ENCODE results near the gene IDH3B. TPM values are rescaled to one million over a fixed set of nuclear protein-coding genes. Genes with fewer than 3 reads are reported as not detected.

Gene IDH3B
- total RNA-seq, 1 donor from 2014 or later: 116 TPM

- peaks cover 15% of the 10 kb centered on the region for H3K27me3 Mint-ChIP-seq (ENCODE audit: insufficient read depth)
- no peak overlapping the region for H3K4me3 Mint-ChIP-seq
- intact Hi-C loops (cut with micrococcal nuclease): no loop called here
- H3K36me3 Mint-ChIP-seq (ENCODE audit: low read depth): no peaks in the 10 kb centered on the region
- no peaks in the 10 kb centered on the region for H3K9me3 Mint-ChIP-seq
- DNase-seq (ENCODE audit: low spot score): no peak
- H3K27ac Mint-ChIP-seq: no peak overlapping the region
- no peaks in the 10 kb centered on the region for H3K4me1 Mint-ChIP-seq (ENCODE audit: low read depth)
These were observed 44.7 kb downstream of the IDH3B start for GRCh38 chr20:2619337-2619736.

- Mint-ChIP-seq H3K27ac (no peak overlapping the region), H3K36me3 (ENCODE audit: low read depth) (no peaks in the 10 kb centered on the region), H3K4me3 (no peak overlapping the region), H3K4me1 (ENCODE audit: low read depth) (no peaks in the 10 kb centered on the region), H3K27me3 (ENCODE audit: insufficient read depth) (peaks cover 15% of the 10 kb centered on the region), H3K9me3 (no peaks in the 10 kb centered on the region)
- intact Hi-C loops (cut with micrococcal nuclease): no loop called here
- DNase-seq (ENCODE audit: low spot score): no peak
These were observed 45.2 kb downstream of the IDH3B start for GRCh38 chr20:2618815-2619214.

- intact Hi-C loops (cut with micrococcal nuclease): no loop called here
- Mint-ChIP-seq H3K27ac (no peak overlapping the region), H3K27me3 (ENCODE audit: insufficient read depth) (peaks cover 11% of the 10 kb centered on the region), H3K4me3 (no peak overlapping the region), H3K4me1 (ENCODE audit: low read depth) (no peaks in the 10 kb centered on the region), H3K36me3 (ENCODE audit: low read depth) (no peaks in the 10 kb centered on the region), H3K9me3 (no peaks in the 10 kb centered on the region)
- no peak for DNase-seq (ENCODE audit: low spot score)
These were observed 46.8 kb downstream of the IDH3B start for GRCh38 chr20:2617099-2617714.

- Mint-ChIP-seq H3K27me3 (ENCODE audit: insufficient read depth) (peaks cover 14% of the 10 kb centered on the region), H3K27ac (no peak overlapping the region)
These were observed 47.4 kb downstream of the IDH3B start for GRCh38 chr20:2616634-2617033.

GRCh38 chr20:2612073-2612472 lies 51.9 kb downstream of the IDH3B start:
- no peak for DNase-seq (ENCODE audit: low spot score)
- intact Hi-C loops (cut with micrococcal nuclease): no loop called here
- peaks cover 2% of the 10 kb centered on the region for H3K36me3 Mint-ChIP-seq (ENCODE audit: low read depth)
- no peak overlapping the region for H3K4me3 Mint-ChIP-seq
- no peak overlapping the region for H3K27ac Mint-ChIP-seq
- H3K9me3 Mint-ChIP-seq: peaks cover 6% of the 10 kb centered on the region
- H3K27me3 Mint-ChIP-seq (ENCODE audit: insufficient read depth): peaks cover 12% of the 10 kb centered on the region
- H3K4me1 Mint-ChIP-seq (ENCODE audit: low read depth): no peaks in the 10 kb centered on the region

More at GRCh38 chr20:2616634-2617033, 47.4 kb downstream of the IDH3B start:
- H3K4me1 Mint-ChIP-seq (ENCODE audit: low read depth): no peaks in the 10 kb centered on the region
- DNase-seq (ENCODE audit: low spot score): no peak
- H3K9me3 Mint-ChIP-seq: no peaks in the 10 kb centered on the region
- no peaks in the 10 kb centered on the region for H3K36me3 Mint-ChIP-seq (ENCODE audit: low read depth)
- intact Hi-C loops (cut with micrococcal nuclease): no loop called here
- H3K4me3 Mint-ChIP-seq: no peak overlapping the region

- Mint-ChIP-seq H3K36me3 (ENCODE audit: low read depth) (peaks cover 2% of the 10 kb centered on the region), H3K4me1 (ENCODE audit: low read depth) (no peaks in the 10 kb centered on the region), H3K27ac (no peak overlapping the region), H3K9me3 (peaks cover 14% of the 10 kb centered on the region), H3K4me3 (no peak overlapping the region), H3K27me3 (ENCODE audit: insufficient read depth) (peaks cover 14% of the 10 kb centered on the region)
- intact Hi-C loops (cut with micrococcal nuclease): no loop called here
- DNase-seq (ENCODE audit: low spot score): no peak
These were observed 52.9 kb downstream of the IDH3B start for GRCh38 chr20:2610941-2611720.

GRCh38 chr20:2610326-2610725 lies 53.7 kb downstream of the IDH3B start:
- Mint-ChIP-seq H3K4me1 (ENCODE audit: low read depth) (no peaks in the 10 kb centered on the region), H3K9me3 (peaks cover 19% of the 10 kb centered on the region), H3K27ac (no peak overlapping the region), H3K36me3 (ENCODE audit: low read depth) (peaks cover 2% of the 10 kb centered on the region), H3K27me3 (ENCODE audit: insufficient read depth) (peaks cover 12% of the 10 kb centered on the region), H3K4me3 (no peak overlapping the region)
- intact Hi-C loops (cut with micrococcal nuclease): no loop called here
- DNase-seq (ENCODE audit: low spot score): no peak

Other genes with a start within 250 kb of the IDH3B start
- 533 and 548 TPM in 2 replicates for gene SNRPB, start 193.4 kb downstream of the IDH3B start, total RNA-seq
- gene ZNF343, start 155.3 kb downstream of the IDH3B start, total RNA-seq: 18.2 and 21.6 TPM in 2 replicates
- gene TMC2, start 127.6 kb downstream of the IDH3B start, total RNA-seq: not detected in 2 replicates
- 863 and 897 TPM in 2 replicates for gene NOP56, start 11.6 kb downstream of the IDH3B start, total RNA-seq
- gene EBF4, start 28.6 kb upstream of the IDH3B start, total RNA-seq: 12.3 and 12.6 TPM in 2 replicates
- 0.31 and 0.76 TPM in 2 replicates for gene CPXM1, start 136.4 kb upstream of the IDH3B start, total RNA-seq
- not detected in 2 replicates for gene C20orf141, start 150.8 kb upstream of the IDH3B start, total RNA-seq
- gene TMEM239, start 152.1 kb upstream of the IDH3B start, total RNA-seq: not detected in 2 replicates
- 24.0 and 27.9 TPM in 2 replicates for gene PCED1A, start 176.4 kb upstream of the IDH3B start, total RNA-seq
- gene VPS16, start 176.5 kb upstream of the IDH3B start, total RNA-seq: 46.0 and 48.9 TPM in 2 replicates
- 64.0 and 67.5 TPM in 2 replicates for gene PTPRA, start 209.3 kb upstream of the IDH3B start, total RNA-seq